HEK293 (cell line): Measurements from ENCODE around the gene SLC8A3.

Experiments
- CTCF ChIA-PET: fragments of 350-600 bp; formaldehyde crosslinking; extraction: SDS; loops from one replicate; lab custom pipeline; 2021; ENCODE audit warnings: antibody characterized with exemption; lab: Yijun Ruan, JAX
- POLR2A ChIA-PET: fragments of 300-600 bp; formaldehyde crosslinking; extraction: SDS; loops from one replicate; lab custom pipeline; 2020; ENCODE audit warnings: antibody characterized with exemption, inconsistent platforms; lab: Yijun Ruan, JAX
- H3K27ac ChIP-seq: fragments of 200-500 bp; sonication (Bioruptor generic); 2 replicates; pipeline ENCODE4 v1.5.1; 2014; ENCODE audit warnings: low read depth, low read length, control low read depth, inconsistent platforms; ENCODE audit errors: extremely low read depth
- H3K36me3 ChIP-seq, 2 experiments: fragments of 200-500 bp in 1 of 2; sonication (Bioruptor generic) in 1 of 2; 1 replicate in 1 of 2; 2 replicates in 1 of 2; pipeline ENCODE4 v1.5.1; 2014 to 2017; ENCODE audit warnings: inconsistent platforms in 2 of 2, low read length in 2 of 2; ENCODE audit not compliant: control insufficient read depth in 2 of 2, insufficient read depth in 1 of 2
- H3K4me1 ChIP-seq: fragments of 200-500 bp; sonication (Bioruptor generic); 2 replicates; pipeline ENCODE4 v1.5.1; 2014; ENCODE audit warnings: mild to moderate bottlenecking, low read length, inconsistent platforms; ENCODE audit not compliant: control insufficient read depth, insufficient read depth
- H3K4me3 ChIP-seq: 2 replicates; pipeline ENCODE4 v1.5.1; 2011; ENCODE audit warnings: low read depth, mild to moderate bottlenecking, control low read depth, low read length, moderate library complexity
- H3K9me3 ChIP-seq: fragments of 200-500 bp; sonication (Bioruptor generic); 2 replicates; pipeline ENCODE4 v1.5.1; 2014; ENCODE audit warnings: low read depth, low read length, inconsistent platforms; ENCODE audit not compliant: control insufficient read depth, insufficient read depth
- CTCF ChIP-seq: fragments of 450-650 bp; formaldehyde crosslinking; IDR thresholded peaks from 2 replicates; pipeline ENCODE4 v1.5.1; 2016; ENCODE audit warnings: missing biosample characterization, missing genetic modification characterization
- GLI4 ChIP-seq: fragments of 450-650 bp; formaldehyde crosslinking; IDR thresholded peaks from 2 replicates; pipeline ENCODE4 v1.5.1; 2016; ENCODE audit warnings: missing biosample characterization, missing genetic modification characterization
- MZF1 ChIP-seq: fragments of 450-650 bp; formaldehyde crosslinking; IDR thresholded peaks from 2 replicates; pipeline ENCODE4 v1.5.1; 2017; ENCODE audit warnings: missing biosample characterization, missing genetic modification characterization, borderline replicate concordance
- RBAK ChIP-seq: fragments of 450-650 bp; formaldehyde crosslinking; IDR thresholded peaks from 2 replicates; pipeline ENCODE4 v1.5.1; 2016; ENCODE audit warnings: missing biosample characterization, missing genetic modification characterization
- SALL2 ChIP-seq: fragments of 450-650 bp; formaldehyde crosslinking; IDR thresholded peaks from 2 replicates; pipeline ENCODE4 v1.5.0; 2017; ENCODE audit warnings: missing biosample characterization, mild to moderate bottlenecking, missing genetic modification characterization, borderline replicate concordance
- SP2 ChIP-seq: fragments of 450-650 bp; formaldehyde crosslinking; IDR thresholded peaks from 2 replicates; pipeline ENCODE4 v1.5.1; 2016; ENCODE audit warnings: missing biosample characterization, missing genetic modification characterization
- TCF7L2 ChIP-seq: IDR thresholded peaks from 2 replicates; pipeline ENCODE4 v1.6.1; 2011; ENCODE audit warnings: low read depth, mild to moderate bottlenecking, inconsistent platforms, low read length, moderate library complexity, borderline replicate concordance
- ZBTB48 ChIP-seq: fragments of 450-650 bp; formaldehyde crosslinking; IDR thresholded peaks from 2 replicates; pipeline ENCODE4 v1.5.1; 2016; ENCODE audit warnings: missing biosample characterization, missing genetic modification characterization
- ZFP3 ChIP-seq: fragments of 450-650 bp; formaldehyde crosslinking; IDR thresholded peaks from 2 replicates; pipeline ENCODE4 v1.5.1; 2016; ENCODE audit warnings: low read depth, missing biosample characterization, missing genetic modification characterization
- ZFP37 ChIP-seq: fragments of 450-650 bp; formaldehyde crosslinking; IDR thresholded peaks from 2 replicates; pipeline ENCODE4 v1.5.1; 2016; ENCODE audit warnings: missing biosample characterization, missing genetic modification characterization
- ZNF10 ChIP-seq: fragments of 450-650 bp; formaldehyde crosslinking; IDR thresholded peaks from 2 replicates; pipeline ENCODE4 v1.5.1; 2017; ENCODE audit warnings: missing biosample characterization, missing genetic modification characterization
- ZNF146 ChIP-seq: fragments of 450-650 bp; formaldehyde crosslinking; IDR thresholded peaks from 2 replicates; pipeline ENCODE4 v1.5.1; 2016; ENCODE audit warnings: missing biosample characterization, missing genetic modification characterization
- ZNF174 ChIP-seq: fragments of 450-650 bp; formaldehyde crosslinking; IDR thresholded peaks from 2 replicates; pipeline ENCODE4 v1.5.0; 2017; ENCODE audit warnings: missing biosample characterization, mild to moderate bottlenecking, missing genetic modification characterization
- ZNF19 ChIP-seq: fragments of 450-650 bp; formaldehyde crosslinking; IDR thresholded peaks from 2 replicates; pipeline ENCODE4; 2016; ENCODE audit warnings: missing biosample characterization, missing genetic modification characterization, low read depth
- ZNF214 ChIP-seq: fragments of 450-650 bp; formaldehyde crosslinking; IDR thresholded peaks from 2 replicates; pipeline ENCODE4 v1.5.1; 2017; ENCODE audit warnings: missing biosample characterization, mild to moderate bottlenecking, missing genetic modification characterization, borderline replicate concordance
- ZNF223 ChIP-seq: fragments of 450-650 bp; formaldehyde crosslinking; IDR thresholded peaks from 2 replicates; pipeline ENCODE4 v1.5.1; 2016; ENCODE audit warnings: missing biosample characterization, missing genetic modification characterization
- ZNF23 ChIP-seq: fragments of 450-650 bp; formaldehyde crosslinking; IDR thresholded peaks from 2 replicates; pipeline ENCODE4 v1.5.1; 2016; ENCODE audit warnings: missing biosample characterization, missing genetic modification characterization, borderline replicate concordance
- ZNF302 ChIP-seq: fragments of 450-650 bp; formaldehyde crosslinking; IDR thresholded peaks from 2 replicates; pipeline ENCODE4 v1.5.1; 2016; ENCODE audit warnings: missing biosample characterization, missing genetic modification characterization, low read depth
- ZNF366 ChIP-seq: fragments of 450-650 bp; formaldehyde crosslinking; conservative IDR thresholded peaks from 2 replicates; pipeline ENCODE4 v1.5.1; 2016; ENCODE audit warnings: missing biosample characterization, missing genetic modification characterization
- ZNF416 ChIP-seq: fragments of 450-650 bp; formaldehyde crosslinking; IDR thresholded peaks from 2 replicates; pipeline ENCODE4 v1.5.1; 2016; ENCODE audit warnings: missing biosample characterization, missing genetic modification characterization
- ZNF510 ChIP-seq: fragments of 450-650 bp; formaldehyde crosslinking; IDR thresholded peaks from 2 replicates; pipeline ENCODE4 v1.5.1; 2018; ENCODE audit warnings: mild to moderate bottlenecking, missing genetic modification characterization, missing biosample characterization; ENCODE audit not compliant: insufficient replicate concordance
- ZNF521 ChIP-seq: fragments of 450-650 bp; formaldehyde crosslinking; IDR thresholded peaks from 2 replicates; pipeline ENCODE4 v1.5.1; 2017; ENCODE audit warnings: missing biosample characterization, mild to moderate bottlenecking, missing genetic modification characterization
- ZNF561 ChIP-seq: fragments of 450-650 bp; IDR thresholded peaks from 2 replicates; pipeline ENCODE4 v1.5.1; 2018; ENCODE audit warnings: missing biosample characterization, missing genetic modification characterization, borderline replicate concordance
- ZNF600 ChIP-seq: fragments of 450-650 bp; formaldehyde crosslinking; IDR thresholded peaks from 2 replicates; pipeline ENCODE4 v1.5.1; 2016; ENCODE audit warnings: missing biosample characterization, missing genetic modification characterization
- ZNF624 ChIP-seq: fragments of 450-650 bp; formaldehyde crosslinking; IDR thresholded peaks from 2 replicates; pipeline ENCODE4 v1.5.1; 2017; ENCODE audit warnings: missing biosample characterization, missing genetic modification characterization
- ZNF664 ChIP-seq: fragments of 450-650 bp; formaldehyde crosslinking; IDR thresholded peaks from 2 replicates; pipeline ENCODE4 v1.5.1; 2016; ENCODE audit warnings: missing biosample characterization, missing genetic modification characterization
- ZNF747 ChIP-seq: fragments of 450-650 bp; formaldehyde crosslinking; IDR thresholded peaks from 2 replicates; pipeline ENCODE4 v1.5.1; 2016; ENCODE audit warnings: missing biosample characterization, missing genetic modification characterization
- ZNF768 ChIP-seq: fragments of 450-650 bp; formaldehyde crosslinking; IDR thresholded peaks from 2 replicates; pipeline ENCODE4 v1.5.1; 2018; ENCODE audit warnings: missing biosample characterization, mild to moderate bottlenecking, missing genetic modification characterization
- ZNF830 ChIP-seq: fragments of 450-650 bp; IDR thresholded peaks from 2 replicates; pipeline ENCODE4 v1.5.0; 2018; ENCODE audit warnings: missing biosample characterization, missing genetic modification characterization, low read depth, mild to moderate bottlenecking, moderate library complexity
- ZNF837 ChIP-seq: fragments of 450-650 bp; formaldehyde crosslinking; IDR thresholded peaks from 2 replicates; pipeline ENCODE4 v1.5.1; 2016; ENCODE audit warnings: missing biosample characterization, missing genetic modification characterization
- ZNF843 ChIP-seq: fragments of 450-650 bp; formaldehyde crosslinking; IDR thresholded peaks from 2 replicates; pipeline ENCODE4 v1.5.1; 2016; ENCODE audit warnings: missing biosample characterization, missing genetic modification characterization
- ZSCAN30 ChIP-seq: fragments of 450-650 bp; IDR thresholded peaks from 2 replicates; pipeline ENCODE4 v1.5.1; 2018; ENCODE audit warnings: missing biosample characterization, mild to moderate bottlenecking, missing genetic modification characterization, moderate library complexity
- TF ChIP-seq, protein P1 (sequence below): fragments of 450-650 bp; formaldehyde crosslinking; IDR thresholded peaks from 2 replicates; pipeline ENCODE4 v1.5.1; 2016; ENCODE audit warnings: missing biosample characterization, missing genetic modification characterization
- TF ChIP-seq, protein P2 (sequence below): fragments of 450-650 bp; formaldehyde crosslinking; IDR thresholded peaks from 2 replicates; pipeline ENCODE4; 2016; ENCODE audit warnings: missing biosample characterization, missing genetic modification characterization

Gene SLC8A3

DNA sequence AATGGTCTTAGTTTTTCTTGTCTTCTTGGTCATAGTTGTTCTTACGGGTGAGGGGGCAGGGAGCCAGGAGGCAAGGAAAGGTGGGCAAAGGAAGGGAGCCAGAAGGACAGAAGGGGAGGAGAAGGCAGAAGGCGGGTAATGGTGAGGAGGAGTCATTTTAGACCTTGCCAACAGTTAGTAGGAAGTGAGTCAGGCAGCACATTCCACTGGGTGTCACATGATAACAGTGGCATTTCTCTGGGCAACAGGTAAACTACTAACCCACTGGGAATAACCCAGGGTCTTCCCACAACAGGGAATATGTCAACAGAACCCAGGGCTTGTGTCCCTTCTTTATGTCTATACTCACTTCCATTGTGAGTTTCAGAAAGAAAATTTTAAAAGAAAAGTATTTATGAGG is 127.6 kb downstream of the SLC8A3 start:
- H3K4me3 ChIP-seq: no peak overlapping the region
- CTCF ChIA-PET: no interaction called here
- H3K9me3 ChIP-seq: no peaks in the 10 kb centered on the region
- H3K27ac ChIP-seq: no peak overlapping the region
- no peaks in the 10 kb centered on the region for H3K4me1 ChIP-seq
- TF ChIP-seq ZNF830 (no peak), ZNF747 (tag by site-specific recombination) (no peak), ZNF561 (tag by site-specific recombination) (no peak), ZFP37 (tag by site-specific recombination) (no peak), ZNF302 (tag by site-specific recombination) (no peak), RBAK (no peak), ZNF837 (tag by site-specific recombination) (no peak), ZFP3 (tag by site-specific recombination) (no peak), ZNF366 (tag by site-specific recombination) (no peak), ZNF624 (no peak), SP2 (tag by site-specific recombination) (no peak), ZNF146 (tag by site-specific recombination) (no peak), ZNF510 (tag by site-specific recombination) (no peak), ZNF174 (no peak), ZNF600 (tag by site-specific recombination) (no peak), ZNF10 (tag by site-specific recombination) (no peak), ZNF843 (tag by site-specific recombination) (no peak)
- TF ChIP-seq, protein P1, sequence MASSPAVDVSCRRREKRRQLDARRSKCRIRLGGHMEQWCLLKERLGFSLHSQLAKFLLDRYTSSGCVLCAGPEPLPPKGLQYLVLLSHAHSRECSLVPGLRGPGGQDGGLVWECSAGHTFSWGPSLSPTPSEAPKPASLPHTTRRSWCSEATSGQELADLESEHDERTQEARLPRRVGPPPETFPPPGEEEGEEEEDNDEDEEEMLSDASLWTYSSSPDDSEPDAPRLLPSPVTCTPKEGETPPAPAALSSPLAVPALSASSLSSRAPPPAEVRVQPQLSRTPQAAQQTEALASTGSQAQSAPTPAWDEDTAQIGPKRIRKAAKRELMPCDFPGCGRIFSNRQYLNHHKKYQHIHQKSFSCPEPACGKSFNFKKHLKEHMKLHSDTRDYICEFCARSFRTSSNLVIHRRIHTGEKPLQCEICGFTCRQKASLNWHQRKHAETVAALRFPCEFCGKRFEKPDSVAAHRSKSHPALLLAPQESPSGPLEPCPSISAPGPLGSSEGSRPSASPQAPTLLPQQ (tag by site-specific recombination): no peak
- TF ChIP-seq, all 188 proteins: peak for 0
- POLR2A ChIA-PET: no interaction called here
- H3K36me3 ChIP-seq: no peaks in the 10 kb centered on the region

DNA sequence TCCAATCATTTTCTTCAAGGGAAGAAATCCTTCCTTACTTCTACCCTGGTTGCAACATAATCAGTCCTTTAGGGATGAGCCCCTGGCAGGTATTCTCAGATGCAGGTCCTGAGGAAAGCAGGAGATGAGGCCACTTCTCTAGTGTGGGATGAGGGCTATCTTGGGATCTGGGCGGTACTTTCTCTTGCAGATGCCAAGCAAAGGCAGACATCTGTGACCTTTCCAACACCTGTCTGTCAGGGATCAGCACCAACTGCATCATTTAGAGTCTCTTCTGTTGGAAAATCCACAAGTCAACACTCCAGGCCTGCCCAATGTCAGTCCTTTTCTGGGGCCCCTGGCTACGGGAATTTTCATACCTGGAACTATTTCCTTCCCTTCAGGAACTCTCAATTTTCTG is 129.2 kb downstream of the SLC8A3 start:
- ChIA-PET CTCF (no interaction called here), POLR2A (no interaction called here)
- Histone ChIP-seq H3K36me3 (no peaks in the 10 kb centered on the region), H3K9me3 (no peaks in the 10 kb centered on the region), H3K27ac (no peak overlapping the region), H3K4me3 (no peak overlapping the region), H3K4me1 (no peaks in the 10 kb centered on the region)
- TF ChIP-seq CTCF (tag by site-specific recombination) (no peak), ZNF23 (tag by site-specific recombination) (no peak), ZNF521 (tag by site-specific recombination) (no peak), ZNF416 (tag by site-specific recombination) (no peak), ZNF223 (tag by site-specific recombination) (no peak), ZNF214 (no peak), GLI4 (tag by site-specific recombination) (no peak), ZNF19 (tag by site-specific recombination) (no peak), ZNF768 (no peak), TCF7L2 (no peak), ZBTB48 (no peak), MZF1 (tag by site-specific recombination) (no peak), ZNF146 (tag by site-specific recombination) (no peak), ZNF664 (no peak), ZSCAN30 (tag by site-specific recombination) (no peak), SALL2 (tag by site-specific recombination) (no peak)
- TF ChIP-seq, protein P2, sequence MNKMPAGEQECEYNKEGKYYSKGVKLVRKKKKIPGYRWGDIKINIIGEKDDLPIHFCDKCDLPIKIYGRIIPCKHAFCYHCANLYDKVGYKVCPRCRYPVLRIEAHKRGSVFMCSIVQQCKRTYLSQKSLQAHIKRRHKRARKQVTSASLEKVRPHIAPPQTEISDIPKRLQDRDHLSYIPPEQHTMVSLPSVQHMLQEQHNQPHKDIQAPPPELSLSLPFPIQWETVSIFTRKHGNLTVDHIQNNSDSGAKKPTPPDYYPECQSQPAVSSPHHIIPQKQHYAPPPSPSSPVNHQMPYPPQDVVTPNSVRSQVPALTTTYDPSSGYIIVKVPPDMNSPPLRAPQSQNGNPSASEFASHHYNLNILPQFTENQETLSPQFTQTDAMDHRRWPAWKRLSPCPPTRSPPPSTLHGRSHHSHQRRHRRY (tag by site-specific recombination): no peak
